ENCODE data around the gene HPD. TPM values are rescaled to one million over a fixed set of nuclear protein-coding genes. Genes with fewer than 3 reads are reported as not detected.

Gene HPD
- total and polyA plus RNA-seq, 2 experiments from 2014 or later, result 20.9 to 35.8 TPM

- DNase-seq (ENCODE audit: low spot score), result no peak
- Histone ChIP-seq H3K79me2 (peaks cover 83% of the 10 kb centered on the region), H3K4me3 (peak overlapping the region; percentile 76), H3K27me3 (no peaks in the 10 kb centered on the region), H2AFZ (no peak overlapping the region), H4K20me1 (ENCODE audit: insufficient read depth, poor library complexity, severe bottlenecking) (peaks cover 17% of the 10 kb centered on the region), H3K4me1 (ENCODE audit: insufficient read depth) (peaks cover 26% of the 10 kb centered on the region), H3K9me2 (replicated peaks; ENCODE audit: insufficient read depth) (no peaks in the 10 kb centered on the region), H3K9me3 (ENCODE audit: low read depth) (no peaks in the 10 kb centered on the region), H3K4me2 (peak overlapping the region; percentile 97), H3K36me3 (replicated peaks; ENCODE audit: insufficient read depth, low read depth) (no peaks in the 10 kb centered on the region), H3K27ac (peak overlapping the region; percentile 37)
- TF ChIP-seq EZH2phosphoT487 (IDR thresholded peaks at IDR 0.05; ENCODE audit: low read depth, severe bottlenecking, unreplicated experiment) (no peak), EZH2 (IDR thresholded peaks at IDR 0.05; ENCODE audit: borderline replicate concordance) (no peak), CTCF (IDR thresholded peaks at IDR 0.05; ENCODE audit: poor library complexity) (no peak)
- 13% methylated on average over 16 of the region's 16 CpGs for WGBS (ENCODE audit: low lambda C conversion rate, missing lambda C conversion rate)
Measured at GRCh38 chr12:121806009-121806545, 52.6 kb downstream of the HPD start.

GRCh38 chr12:121805171-121806008 lies 53.3 kb downstream of the HPD start:
- WGBS (ENCODE audit: low lambda C conversion rate, missing lambda C conversion rate), result 2% methylated on average over 38 of the region's 45 CpGs
- no peaks in the 10 kb centered on the region for H3K27me3 ChIP-seq
- H3K79me2 ChIP-seq, result peaks cover 80% of the 10 kb centered on the region
- no peaks in the 10 kb centered on the region for H3K9me3 ChIP-seq (ENCODE audit: low read depth)
- H3K4me2 ChIP-seq, result peak overlapping the region; percentile 97
- DNase-seq (ENCODE audit: low spot score), result no peak
- peaks cover 21% of the 10 kb centered on the region for H3K4me1 ChIP-seq (ENCODE audit: insufficient read depth)
- peaks cover 10% of the 10 kb centered on the region for H4K20me1 ChIP-seq (ENCODE audit: insufficient read depth, poor library complexity, severe bottlenecking)
- H2AFZ ChIP-seq, result no peak overlapping the region
- no peaks in the 10 kb centered on the region for H3K36me3 ChIP-seq (replicated peaks; ENCODE audit: insufficient read depth, low read depth)
- peak overlapping the region; percentile 100 for H3K27ac ChIP-seq
- H3K4me3 ChIP-seq, result peak overlapping the region; percentile 76
- TF ChIP-seq EZH2 (IDR thresholded peaks at IDR 0.05; ENCODE audit: borderline replicate concordance), result no peak
- H3K9me2 ChIP-seq (replicated peaks; ENCODE audit: insufficient read depth), result no peaks in the 10 kb centered on the region

- no peaks in the 10 kb centered on the region for H3K27me3 ChIP-seq
- H3K4me2 ChIP-seq, result peak overlapping the region; percentile 97
- H3K79me2 ChIP-seq, result peaks cover 76% of the 10 kb centered on the region
- H3K9me2 ChIP-seq (replicated peaks; ENCODE audit: insufficient read depth), result no peaks in the 10 kb centered on the region
- no peaks in the 10 kb centered on the region for H3K9me3 ChIP-seq (ENCODE audit: low read depth)
- H3K27ac ChIP-seq, result peak overlapping the region; percentile 100
- peak overlapping the region; percentile 15 for H2AFZ ChIP-seq
- peak; percentile 67 for DNase-seq (ENCODE audit: low spot score)
- H3K36me3 ChIP-seq (replicated peaks; ENCODE audit: insufficient read depth, low read depth), result no peaks in the 10 kb centered on the region
- TF ChIP-seq EZH2 (IDR thresholded peaks at IDR 0.05; ENCODE audit: borderline replicate concordance), result no peak
- no peak for TF ChIP-seq EZH2phosphoT487 (IDR thresholded peaks at IDR 0.05; ENCODE audit: low read depth, severe bottlenecking, unreplicated experiment)
- no peak for TF ChIP-seq CTCF (IDR thresholded peaks at IDR 0.05; ENCODE audit: poor library complexity)
- WGBS (ENCODE audit: low lambda C conversion rate, missing lambda C conversion rate), result 0% methylated on average over 2 of the region's 63 CpGs
- H4K20me1 ChIP-seq (ENCODE audit: insufficient read depth, poor library complexity, severe bottlenecking), result peaks cover 8% of the 10 kb centered on the region
- H3K4me1 ChIP-seq (ENCODE audit: insufficient read depth), result peaks cover 21% of the 10 kb centered on the region
- peak overlapping the region; percentile 76 for H3K4me3 ChIP-seq
Measured at GRCh38 chr12:121804417-121805111, 54.1 kb downstream of the HPD start.
